HEK293 (cell line): ENCODE data around the gene THG1L.
"Not testable (repeated sequence)": the region's sequence is repeated elsewhere in the genome, so short reads cannot be mapped to it uniquely, and the experiment has no call there.

Source experiments
- CTCF ChIP-seq: fragments of 450-650 bp; formaldehyde crosslinking; IDR thresholded peaks from 2 replicates; pipeline ENCODE4 v1.5.1; 2016; ENCODE audit warnings: missing biosample characterization, missing genetic modification characterization
- HOXC10 ChIP-seq: sonication (generic); formaldehyde crosslinking; IDR thresholded peaks from 2 replicates; pipeline ENCODE4 v1.8.1; 2023; ENCODE audit warnings: mild to moderate bottlenecking, missing genetic modification reagents
- ZBTB8A ChIP-seq: fragments of 450-650 bp; formaldehyde crosslinking; IDR thresholded peaks from 2 replicates; pipeline ENCODE4 v1.5.1; 2016; ENCODE audit warnings: missing biosample characterization, missing genetic modification characterization
- ZNF175 ChIP-seq: fragments of 450-650 bp; formaldehyde crosslinking; IDR thresholded peaks from 2 replicates; pipeline ENCODE4 v1.5.1; 2016; ENCODE audit warnings: missing biosample characterization, missing genetic modification characterization
- ZNF184 ChIP-seq: fragments of 450-650 bp; IDR thresholded peaks from 2 replicates; pipeline ENCODE4 v1.5.1; 2018; ENCODE audit warnings: missing biosample characterization, mild to moderate bottlenecking, missing genetic modification characterization
- ZNF350 ChIP-seq: fragments of 450-650 bp; formaldehyde crosslinking; IDR thresholded peaks from 2 replicates; pipeline ENCODE4 v1.5.0; 2017; ENCODE audit warnings: missing biosample characterization, mild to moderate bottlenecking, missing genetic modification characterization
- ZNF48 ChIP-seq: fragments of 450-650 bp; formaldehyde crosslinking; IDR thresholded peaks from 2 replicates; pipeline ENCODE4 v1.5.1; 2016; ENCODE audit warnings: missing biosample characterization, missing genetic modification characterization

GRCh38 chr5:157727858-157728257 is 3.4 kb upstream of the THG1L start:
- not testable (repeated sequence) for TF ChIP-seq ZNF184 (tag by site-specific recombination); ZBTB8A (tag by site-specific recombination); CTCF; HOXC10; ZNF175; ZNF350 (tag by site-specific recombination); ZNF48 (tag by site-specific recombination)
